B cell (primary cell): Measurements from ENCODE around the gene SMIM20. TPM values are rescaled to one million over a fixed set of nuclear protein-coding genes. Genes with fewer than 3 reads are reported as not detected.

Source experiments
- ATAC-seq: fragments of 200-7000 bp; cut with Tn5 transposase; one replicate; pipeline ENCODE4 v1.10.0; 2021; ENCODE audit warnings: low read depth, mild to moderate bottlenecking, moderate number of reproducible peaks, moderate library complexity
- CTCF ChIA-PET: fragments of 350-600 bp; sonication (Branson Sonifier 250); formaldehyde crosslinking; loops from one replicate; lab custom pipeline; 2021; ENCODE audit warnings: antibody characterized with exemption, inconsistent platforms; lab: Charles Lee
- POLR2A ChIA-PET: fragments of 350-600 bp; sonication (Branson Sonifier 250); formaldehyde crosslinking; loops from one replicate; lab custom pipeline; 2021; ENCODE audit warnings: antibody characterized with exemption; lab: Charles Lee
- DNase-seq: peaks from one replicate; pipeline ENCODE4 v3.0.0; 2013
- H2AFZ ChIP-seq: 2 replicates; pipeline ENCODE4 v1.6.1; 2012; ENCODE audit warnings: mild to moderate bottlenecking, low read depth, low read length; ENCODE audit not compliant: insufficient read depth, poor library complexity, severe bottlenecking
- H3K27ac ChIP-seq, 2 donors: 1 replicate in 1 of 2; 2 replicates in 1 of 2; pipeline ENCODE4 v1.5.1; 2012 to 2013; ENCODE audit warnings: low read length in 2 of 2, mild to moderate bottlenecking in 2 of 2, moderate library complexity in 1 of 2
- H3K27me3 ChIP-seq, 4 experiments: fragments of 200-600 bp in 1 of 4; sonication (generic) in 1 of 4; replicated peaks in 1 of 4; 1 replicate in 2 of 4; 2 replicates in 2 of 4; pipeline versions ENCODE4 v1.6.1 to v1.7.0; 2013 to 2016; ENCODE audit warnings: low read length in 3 of 4, mild to moderate bottlenecking in 2 of 4, mixed read lengths in 1 of 4, moderate library complexity in 1 of 4; ENCODE audit not compliant: insufficient read depth in 4 of 4, control insufficient read depth in 3 of 4; ENCODE audit errors: control extremely low read depth in 1 of 4
- H3K36me3 ChIP-seq, 2 experiments: replicated peaks in 1 of 2; 1 replicate in 1 of 2; 2 replicates in 1 of 2; pipeline versions ENCODE4 v1.6.1 to v1.7.1; 2013; ENCODE audit warnings: low read length in 1 of 2; ENCODE audit not compliant: insufficient read depth in 2 of 2, control insufficient read depth in 1 of 2; ENCODE audit errors: control extremely low read depth in 1 of 2, extremely low read depth in 1 of 2
- H3K4me1 ChIP-seq, 2 donors: fragments of 200-600 bp in 1 of 2; sonication (generic) in 1 of 2; 1 replicate in 1 of 2; 2 replicates in 1 of 2; pipeline versions ENCODE4 v1.5.1 to v1.6.1; 2013 to 2017; ENCODE audit warnings: low read length in 2 of 2; ENCODE audit not compliant: control insufficient read depth in 2 of 2, insufficient read depth in 2 of 2
- H3K4me2 ChIP-seq: replicated peaks from 2 replicates; pipeline ENCODE3; 2012; ENCODE audit warnings: mild to moderate bottlenecking, low read depth, low read length; ENCODE audit not compliant: poor library complexity, severe bottlenecking
- H3K4me3 ChIP-seq, 5 experiments: fragments of 200-600 bp in 1 of 5; sonication (generic) in 1 of 5; 1 replicate in 3 of 5; 2 replicates in 2 of 5; pipeline versions ENCODE4 v1.5.1 to v1.7.0; 2011 to 2016; ENCODE audit warnings: low read length in 4 of 5, mild to moderate bottlenecking in 4 of 5, low read depth in 2 of 5, control low read depth in 1 of 5, moderate library complexity in 1 of 5; ENCODE audit not compliant: insufficient read depth in 1 of 5; ENCODE audit errors: control extremely low read depth in 1 of 5, extremely low read depth in 1 of 5
- H3K79me2 ChIP-seq: fragments of 200-600 bp; sonication (generic); one replicate; pipeline ENCODE4 v1.6.0; 2016; ENCODE audit warnings: low read length; ENCODE audit not compliant: control insufficient read depth, insufficient read depth
- H3K9ac ChIP-seq: fragments of 200-600 bp; sonication (generic); 2 replicates; pipeline ENCODE4 v1.6.1; 2017; ENCODE audit warnings: mild to moderate bottlenecking, low read length, moderate library complexity
- H3K9me3 ChIP-seq, 3 donors: one replicate each; pipeline versions ENCODE4 v1.6.1 to v1.7.1; 2013; ENCODE audit warnings: low read length in 2 of 3; ENCODE audit not compliant: control insufficient read depth in 2 of 3, insufficient read depth in 1 of 3; ENCODE audit errors: control extremely low read depth in 1 of 3
- H4K20me1 ChIP-seq: 2 replicates; pipeline ENCODE4 v1.6.0; 2012; ENCODE audit warnings: mild to moderate bottlenecking, low read length; ENCODE audit not compliant: insufficient read depth, control insufficient read depth, poor library complexity, severe bottlenecking
- H3K27ac Mint-ChIP-seq: one replicate; pipeline ENCODE4 v1.8.0; 2021; ENCODE audit warnings: mixed read lengths
- H3K27me3 Mint-ChIP-seq: one replicate; pipeline ENCODE4 v1.8.0; 2021; ENCODE audit warnings: mixed read lengths
- H3K4me1 Mint-ChIP-seq: one replicate; pipeline ENCODE4 v1.8.0; 2021; ENCODE audit warnings: mixed read lengths
- H3K4me3 Mint-ChIP-seq: one replicate; pipeline ENCODE4 v1.8.0; 2021; ENCODE audit warnings: mixed read lengths
- H3K9me3 Mint-ChIP-seq: one replicate; pipeline ENCODE4 v1.8.0; 2022; ENCODE audit warnings: mixed read lengths; ENCODE audit not compliant: insufficient read depth
- EZH2 ChIP-seq: IDR thresholded peaks from 2 replicates; pipeline ENCODE4 v1.6.1; 2012; ENCODE audit warnings: borderline replicate concordance, low read depth, mild to moderate bottlenecking, moderate library complexity, low read length; ENCODE audit not compliant: insufficient read depth, poor library complexity, severe bottlenecking
- WGBS: methylation state at CpG from one replicate; pipeline ENCODE4 v1.1.5; 2013; ENCODE audit warnings: missing lambda C conversion rate; ENCODE audit not compliant: insufficient coverage; 5-methylcytosine and 5-hydroxymethylcytosine counted together
- intact Hi-C: fragments of 100-400 bp; cut with micrococcal nuclease; formaldehyde crosslinking; loops from one replicate; pipeline ENCODE4 v1.10.0; 2022
- polyA plus RNA-seq: library from polyadenylated mRNA; depleted of rRNA; stranded (reverse); fragments of >200 nt; gene quantifications from 2 replicates; pipeline ENCODE4 v1.2.3, GENCODE V29; 2012
- total RNA-seq, 2 donors: library from RNA; stranded (reverse); fragments of 120-200 nt in 1 of 2; gene quantifications; 1 replicate in 1 of 2; 2 replicates in 1 of 2; pipeline versions ENCODE4 v1.2.3 to v1.2.4, GENCODE V29; 2013 to 2022
- TF ChIP-seq, protein P1 (sequence below): fragments of 200-600 bp; IDR thresholded peaks from one replicate; pipeline ENCODE4 v1.8.0; 2022; ENCODE audit warnings: antibody characterized with exemption, mild to moderate bottlenecking

The SMIM20 gene
- total and polyA plus RNA-seq, 2 donors (not counting 1 experiment from before 2014, with no cell fraction given): 12.6 to 20.2 TPM

DNA sequence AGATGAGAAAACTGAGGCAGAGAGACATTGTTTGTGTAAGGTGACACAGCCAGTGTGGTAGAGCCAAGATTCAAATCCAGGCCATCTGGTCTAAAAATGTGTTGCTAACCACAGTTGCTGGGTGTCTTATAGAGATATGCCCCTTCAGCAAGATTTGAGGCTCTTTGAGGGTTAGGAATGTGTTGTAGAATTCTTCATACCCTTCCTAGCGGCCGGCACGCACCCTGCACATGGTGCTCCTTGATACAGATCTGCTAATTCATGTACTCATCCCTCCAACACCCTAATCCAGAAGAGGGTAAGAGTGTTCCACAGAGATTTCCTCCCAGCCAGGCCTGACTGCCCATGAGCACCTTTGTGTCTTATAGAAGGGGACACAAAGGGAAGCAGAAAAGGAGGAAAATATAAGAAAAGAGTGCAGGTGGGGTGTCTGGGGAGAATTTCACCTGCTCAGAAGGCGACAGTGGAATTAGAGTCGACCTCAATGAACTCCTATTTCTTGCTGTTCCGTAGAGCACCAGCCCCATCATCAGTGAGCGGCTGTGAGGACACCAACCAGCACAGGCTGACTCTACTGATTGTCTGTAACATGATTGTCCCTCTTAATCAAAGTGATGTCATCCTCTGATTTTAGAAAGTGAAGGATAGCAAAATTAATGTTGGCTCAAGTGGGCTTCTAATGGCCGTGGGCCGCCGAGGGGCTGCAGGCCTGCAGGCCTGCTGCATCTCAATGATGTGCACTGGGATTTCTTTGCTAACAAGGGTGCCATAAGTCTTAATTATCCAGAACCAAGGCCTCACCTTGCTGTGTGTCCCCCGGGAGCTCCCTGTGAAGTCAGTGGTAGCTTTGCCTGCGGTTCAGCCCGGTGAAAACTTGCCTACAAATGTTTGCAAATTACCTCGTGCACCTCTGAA lies 24.2 kb upstream of the SMIM20 start:
- CTCF ChIA-PET: interaction anchor here (1.2 kb wide), 1 partner anchor 11 kb away, joined by 4 read pairs; no protein-coding TSS in a partner anchor

More for the DNA sequence above, 24.2 kb upstream of the SMIM20 start:
- Histone ChIP-seq H4K20me1 (no peaks in the 10 kb centered on the region), H3K36me3 (no peaks in the 10 kb centered on the region), H3K27me3 (no peaks in the 10 kb centered on the region), H3K79me2 (peaks cover 6% of the 10 kb centered on the region), H3K27ac (no peak overlapping the region), H2AFZ (no peak overlapping the region), H3K9ac (no peak overlapping the region), H3K4me3 (no peak overlapping the region), H3K4me2 (no peak overlapping the region), H3K4me1 (peaks cover 4% of the 10 kb centered on the region in 2 donors), H3K9me3 (no peaks in the 10 kb centered on the region)
- POLR2A ChIA-PET: no interaction called here
- no peak for ATAC-seq
- no peaks in the 10 kb centered on the region for H3K9me3 Mint-ChIP-seq
- WGBS: 99% methylated on average over 7 of the region's 14 CpGs
- DNase-seq: no peak
- H3K27ac Mint-ChIP-seq: no peak overlapping the region
- H3K4me1 Mint-ChIP-seq: peaks cover 13% of the 10 kb centered on the region
- no peak for TF ChIP-seq EZH2
- TF ChIP-seq, protein P1, sequence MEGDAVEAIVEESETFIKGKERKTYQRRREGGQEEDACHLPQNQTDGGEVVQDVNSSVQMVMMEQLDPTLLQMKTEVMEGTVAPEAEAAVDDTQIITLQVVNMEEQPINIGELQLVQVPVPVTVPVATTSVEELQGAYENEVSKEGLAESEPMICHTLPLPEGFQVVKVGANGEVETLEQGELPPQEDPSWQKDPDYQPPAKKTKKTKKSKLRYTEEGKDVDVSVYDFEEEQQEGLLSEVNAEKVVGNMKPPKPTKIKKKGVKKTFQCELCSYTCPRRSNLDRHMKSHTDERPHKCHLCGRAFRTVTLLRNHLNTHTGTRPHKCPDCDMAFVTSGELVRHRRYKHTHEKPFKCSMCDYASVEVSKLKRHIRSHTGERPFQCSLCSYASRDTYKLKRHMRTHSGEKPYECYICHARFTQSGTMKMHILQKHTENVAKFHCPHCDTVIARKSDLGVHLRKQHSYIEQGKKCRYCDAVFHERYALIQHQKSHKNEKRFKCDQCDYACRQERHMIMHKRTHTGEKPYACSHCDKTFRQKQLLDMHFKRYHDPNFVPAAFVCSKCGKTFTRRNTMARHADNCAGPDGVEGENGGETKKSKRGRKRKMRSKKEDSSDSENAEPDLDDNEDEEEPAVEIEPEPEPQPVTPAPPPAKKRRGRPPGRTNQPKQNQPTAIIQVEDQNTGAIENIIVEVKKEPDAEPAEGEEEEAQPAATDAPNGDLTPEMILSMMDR: no peak
- no peaks in the 10 kb centered on the region for H3K27me3 Mint-ChIP-seq
- no peak overlapping the region for H3K4me3 Mint-ChIP-seq
- intact Hi-C loops: no loop called here
